Tibial nerve (tissue), 4 donors: ENCODE results near the gene SLC35A4. TPM values are rescaled to one million over a fixed set of nuclear protein-coding genes. Genes with fewer than 3 reads are reported as not detected.
A peak's percentile ranks its signal among the peaks of the same experiment; 100 is the strongest.
"Not testable (repeated sequence)": the region's sequence is repeated elsewhere in the genome, so short reads cannot be mapped to it uniquely, and the experiment has no call there.

Experiments used
- DNase-seq, 2 donors: peaks; one replicate each; pipeline ENCODE4 v3.0.0-alpha.2; 2019; ENCODE audit warnings: low spot score in 2 of 2
- H3K27ac ChIP-seq, 4 donors: fragments of 200-600 bp; sonication (generic) in 3 of 4; one replicate each; pipeline ENCODE4 v1.5.1; 2017 to 2019; ENCODE audit warnings: mild to moderate bottlenecking in 1 of 4
- H3K27me3 ChIP-seq, 2 donors: fragments of 200-600 bp; sonication (generic) in 1 of 2; one replicate each; pipeline versions ENCODE4 v1.5.1 to v1.6.0; 2017 to 2019
- H3K36me3 ChIP-seq, 3 donors: fragments of 200-600 bp; sonication (generic); one replicate each; pipeline ENCODE4 v1.5.1; 2018 to 2019
- H3K4me1 ChIP-seq, 4 donors: fragments of 200-600 bp; sonication (generic) in 3 of 4; one replicate each; pipeline ENCODE4 v1.5.1; 2017 to 2019
- H3K4me3 ChIP-seq, 4 donors: fragments of 200-600 bp; sonication (generic) in 3 of 4; one replicate each; pipeline ENCODE4 v1.5.1; 2017 to 2019; ENCODE audit warnings: mild to moderate bottlenecking in 1 of 4, moderate library complexity in 1 of 4
- H3K9me3 ChIP-seq, 4 donors: fragments of 200-600 bp; sonication (generic) in 3 of 4; one replicate each; pipeline ENCODE4 v1.5.1; 2017 to 2019
- EP300 ChIP-seq, 2 donors: sonication (generic); formaldehyde crosslinking; IDR thresholded peaks; one replicate each; pipeline ENCODE4 v1.6.1; 2017; ENCODE audit warnings: antibody characterized with exemption in 2 of 2, mild to moderate bottlenecking in 1 of 2
- POLR2A ChIP-seq, 2 donors: fragments of 450-650 bp; IDR thresholded peaks; one replicate each; pipeline ENCODE4 v1.6.1; 2017; ENCODE audit warnings: antibody characterized with exemption in 2 of 2, mild to moderate bottlenecking in 2 of 2, moderate library complexity in 2 of 2
- WGBS, 2 donors: methylation state at CpG; one replicate each; pipeline ENCODE4 v1.1.5; 2018; 5-methylcytosine and 5-hydroxymethylcytosine counted together
- total RNA-seq, 4 donors: library from RNA; depleted of rRNA; stranded (reverse); fragments of >200 nt; gene quantifications; one replicate each; pipeline ENCODE4 v1.1.0, GENCODE V29; 2016
- TF ChIP-seq, protein P1 (sequence below), 5 experiments: fragments of 200-600 bp in 3 of 5; fragments of 450-650 bp in 2 of 5; sonication (generic) in 3 of 5; IDR thresholded peaks; one replicate each; pipeline ENCODE4 v1.5.1; 2016 to 2019; ENCODE audit warnings: antibody characterized with exemption in 5 of 5, mild to moderate bottlenecking in 3 of 5, moderate library complexity in 2 of 5

SLC35A4 gene
- total RNA-seq, 4 donors from 2014 or later: 22.9 to 36.9 (median 26.8) TPM

DNA sequence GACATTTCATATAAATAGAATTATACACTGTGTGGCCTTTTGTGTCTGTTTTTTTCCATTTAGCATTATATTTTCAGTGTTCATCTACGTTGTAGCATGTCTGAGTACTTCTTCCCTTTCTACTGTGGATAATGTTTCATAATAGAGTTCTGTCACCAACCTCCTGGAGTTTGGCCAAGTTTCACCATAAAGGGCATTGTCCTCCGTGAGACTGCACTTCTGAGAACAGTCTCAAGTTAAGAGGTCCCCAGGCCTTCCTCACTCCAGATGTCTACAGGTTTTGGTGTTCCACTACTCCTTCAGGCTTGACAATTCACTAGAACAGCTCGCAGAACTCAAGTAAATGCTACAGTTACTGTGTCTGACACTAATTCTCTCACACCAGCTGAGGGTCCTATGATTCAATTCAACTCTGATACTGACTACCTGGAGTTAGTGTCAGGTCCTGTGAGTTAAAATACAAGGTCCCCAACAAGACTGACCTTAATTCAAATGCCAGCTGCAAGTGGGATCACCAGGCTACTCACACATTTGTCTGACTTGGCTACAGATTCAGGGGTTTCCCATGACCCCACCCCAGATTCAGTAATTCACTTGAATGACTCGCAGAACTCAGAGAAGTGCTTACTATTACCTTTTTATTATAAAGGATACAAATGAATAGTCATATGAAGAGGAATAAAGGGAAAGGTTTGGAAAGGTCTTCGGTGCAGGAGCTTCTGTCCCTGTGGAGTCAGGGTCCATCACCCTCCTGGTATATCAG, 31.1 kb downstream of the SLC35A4 start:
- DNase-seq: peak in 1 of 2 donors; percentile 71
- H3K36me3 ChIP-seq: no peaks in the 10 kb centered on the region
- 58 to 60% methylated on average over 5 of the region's 5 CpGs for WGBS, 2 donors
- TF ChIP-seq, protein P1, sequence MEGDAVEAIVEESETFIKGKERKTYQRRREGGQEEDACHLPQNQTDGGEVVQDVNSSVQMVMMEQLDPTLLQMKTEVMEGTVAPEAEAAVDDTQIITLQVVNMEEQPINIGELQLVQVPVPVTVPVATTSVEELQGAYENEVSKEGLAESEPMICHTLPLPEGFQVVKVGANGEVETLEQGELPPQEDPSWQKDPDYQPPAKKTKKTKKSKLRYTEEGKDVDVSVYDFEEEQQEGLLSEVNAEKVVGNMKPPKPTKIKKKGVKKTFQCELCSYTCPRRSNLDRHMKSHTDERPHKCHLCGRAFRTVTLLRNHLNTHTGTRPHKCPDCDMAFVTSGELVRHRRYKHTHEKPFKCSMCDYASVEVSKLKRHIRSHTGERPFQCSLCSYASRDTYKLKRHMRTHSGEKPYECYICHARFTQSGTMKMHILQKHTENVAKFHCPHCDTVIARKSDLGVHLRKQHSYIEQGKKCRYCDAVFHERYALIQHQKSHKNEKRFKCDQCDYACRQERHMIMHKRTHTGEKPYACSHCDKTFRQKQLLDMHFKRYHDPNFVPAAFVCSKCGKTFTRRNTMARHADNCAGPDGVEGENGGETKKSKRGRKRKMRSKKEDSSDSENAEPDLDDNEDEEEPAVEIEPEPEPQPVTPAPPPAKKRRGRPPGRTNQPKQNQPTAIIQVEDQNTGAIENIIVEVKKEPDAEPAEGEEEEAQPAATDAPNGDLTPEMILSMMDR (IDR thresholded peaks at IDR 0.05): no peak
- peak in 1 of 2 donors; percentile 65 for TF ChIP-seq EP300 (IDR thresholded peaks at IDR 0.05)
- no peak for TF ChIP-seq POLR2A (IDR thresholded peaks at IDR 0.05)
- H3K27me3 ChIP-seq: no peaks in the 10 kb centered on the region
- H3K9me3 ChIP-seq: no peaks in the 10 kb centered on the region
- peak overlapping the region in 2 of 4 donors; percentile 43 to 46 for H3K27ac ChIP-seq
- H3K4me1 ChIP-seq: peaks cover 0 to 19% (median 0%) of the 10 kb centered on the region in 4 donors
- no peak overlapping the region for H3K4me3 ChIP-seq

DNA sequence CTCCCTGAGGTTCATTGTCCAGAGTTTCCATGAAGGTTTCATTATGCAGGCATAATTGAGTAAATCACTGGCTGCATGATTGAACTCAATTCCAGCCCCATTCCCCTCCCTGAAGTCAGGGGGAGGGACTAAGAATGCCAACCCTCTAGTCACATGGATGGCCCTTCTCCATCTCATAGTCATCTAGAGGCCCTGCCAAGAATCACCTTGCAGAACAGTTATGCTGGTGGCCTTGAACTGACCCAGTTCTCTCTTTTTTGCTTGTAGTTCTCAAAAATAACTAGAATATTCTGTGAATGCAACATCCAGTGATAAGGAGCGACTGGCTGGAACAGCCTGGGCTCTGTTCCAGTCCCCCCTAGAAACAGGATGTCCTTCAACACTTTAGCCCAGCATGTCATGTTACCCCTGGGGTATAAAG, 31.7 kb downstream of the SLC35A4 start:
- 40 to 42% methylated on average over 1 of the region's 1 CpG for whole genome bisulfite sequencing, 2 donors
- TF ChIP-seq EP300 (IDR thresholded peaks at IDR 0.05) (no peak), POLR2A (IDR thresholded peaks at IDR 0.05) (no peak)
- TF ChIP-seq, protein P1 (IDR thresholded peaks at IDR 0.05): no peak

DNA sequence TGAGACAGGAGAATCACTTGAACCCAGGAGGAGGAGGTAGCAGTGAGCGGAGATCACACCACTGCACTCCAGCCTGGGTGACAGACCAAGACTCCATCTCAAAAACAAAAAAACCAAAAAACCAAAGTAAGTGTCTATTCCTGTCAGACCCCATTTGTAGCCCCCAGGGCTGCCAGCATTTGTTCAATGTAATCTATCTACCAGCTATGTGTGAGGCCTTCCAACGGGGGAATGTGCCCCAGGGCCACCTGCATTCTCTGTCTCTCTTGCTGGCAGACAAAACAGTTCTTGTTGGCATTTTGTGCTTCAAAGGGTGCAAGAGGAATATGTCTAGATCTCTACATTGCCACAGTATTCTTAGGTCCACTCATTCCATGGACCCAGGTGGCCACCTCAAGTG, 34.2 kb downstream of the SLC35A4 start:
- WGBS, 2 donors: 54 to 57% methylated on average over 2 of the region's 2 CpGs
- Histone ChIP-seq H3K4me1 (peaks cover 0 to 19% (median 0%) of the 10 kb centered on the region in 4 donors), H3K36me3 (no peaks in the 10 kb centered on the region), H3K4me3 (no peak overlapping the region), H3K9me3 (no peaks in the 10 kb centered on the region), H3K27me3 (no peaks in the 10 kb centered on the region), H3K27ac (no peak overlapping the region)
- DNase-seq: no peak
- TF ChIP-seq EP300 (IDR thresholded peaks at IDR 0.05): no peak
- TF ChIP-seq, protein P1 (IDR thresholded peaks at IDR 0.05): no peak
- no peak for TF ChIP-seq POLR2A (IDR thresholded peaks at IDR 0.05)

More for the DNA sequence above, 31.7 kb downstream of the SLC35A4 start:
- no peaks in the 10 kb centered on the region for H3K9me3 ChIP-seq
- no peak for DNase-seq
- peak overlapping the region in 2 of 4 donors; percentile 31 to 46 for H3K27ac ChIP-seq
- peaks cover 0 to 19% (median 0%) of the 10 kb centered on the region in 4 donors for H3K4me1 ChIP-seq
- no peaks in the 10 kb centered on the region for H3K36me3 ChIP-seq
- no peaks in the 10 kb centered on the region for H3K27me3 ChIP-seq
- peak overlapping the region in 1 of 4 donors; percentile 13 for H3K4me3 ChIP-seq

DNA sequence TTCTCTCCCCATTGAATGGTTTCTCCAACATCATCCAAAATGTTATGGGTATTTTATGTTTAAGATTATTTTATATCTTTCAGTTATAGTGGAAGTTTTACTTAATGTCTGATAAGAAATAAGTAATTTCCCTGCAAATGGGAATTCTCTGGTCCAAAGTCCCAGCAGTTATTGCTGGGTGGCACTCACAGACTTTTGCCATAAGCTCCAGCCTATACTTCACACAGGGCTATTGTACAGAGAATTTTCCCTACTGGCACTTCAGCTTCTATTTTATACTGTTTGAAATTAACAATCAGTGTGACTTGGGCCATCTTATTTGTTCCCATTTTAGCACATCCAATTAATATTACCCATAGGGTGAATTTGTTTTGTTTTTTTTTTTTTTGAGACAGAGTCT, 35.5 kb downstream of the SLC35A4 start:
- no peak for TF ChIP-seq POLR2A (IDR thresholded peaks at IDR 0.05)
- no peak for TF ChIP-seq EP300 (IDR thresholded peaks at IDR 0.05)
- Histone ChIP-seq H3K9me3 (no peaks in the 10 kb centered on the region), H3K4me1 (peaks cover 0 to 14% (median 0%) of the 10 kb centered on the region in 4 donors), H3K4me3 (no peak overlapping the region), H3K27ac (no peak overlapping the region), H3K36me3 (no peaks in the 10 kb centered on the region), H3K27me3 (no peaks in the 10 kb centered on the region)
- DNase-seq: no peak

DNA sequence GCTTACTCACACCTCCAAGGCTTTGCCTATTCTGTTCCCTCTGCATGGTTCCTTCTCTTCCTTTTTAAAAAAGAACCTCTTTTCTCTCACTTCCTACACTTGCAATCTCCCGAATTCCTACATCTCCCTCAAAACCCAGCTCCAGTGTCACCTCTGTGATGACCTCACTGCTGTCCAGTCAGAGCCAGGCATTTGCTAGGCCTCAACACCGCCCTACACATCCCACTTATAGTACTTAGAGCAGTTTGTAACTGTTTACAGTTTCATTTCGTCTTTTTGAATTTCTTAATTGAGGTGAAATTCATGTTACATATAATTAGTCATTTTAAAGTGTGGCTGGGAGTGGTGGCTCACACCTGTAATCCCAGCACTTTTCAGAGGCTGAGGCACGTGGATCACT, 37.5 kb downstream of the SLC35A4 start:
- H3K27me3 ChIP-seq: no peaks in the 10 kb centered on the region
- no peak for DNase-seq
- H3K4me3 ChIP-seq: no peak overlapping the region
- H3K27ac ChIP-seq: peak overlapping the region in 2 of 4 donors; percentile 6 to 40
- TF ChIP-seq EP300 (IDR thresholded peaks at IDR 0.05) (no peak), POLR2A (IDR thresholded peaks at IDR 0.05) (no peak)
- TF ChIP-seq, protein P1 (IDR thresholded peaks at IDR 0.05): no peak
- no peaks in the 10 kb centered on the region for H3K4me1 ChIP-seq
- H3K9me3 ChIP-seq: no peaks in the 10 kb centered on the region
- WGBS, 2 donors: 67 to 70% methylated on average over 4 of the region's 4 CpGs
- H3K36me3 ChIP-seq: no peaks in the 10 kb centered on the region

DNA sequence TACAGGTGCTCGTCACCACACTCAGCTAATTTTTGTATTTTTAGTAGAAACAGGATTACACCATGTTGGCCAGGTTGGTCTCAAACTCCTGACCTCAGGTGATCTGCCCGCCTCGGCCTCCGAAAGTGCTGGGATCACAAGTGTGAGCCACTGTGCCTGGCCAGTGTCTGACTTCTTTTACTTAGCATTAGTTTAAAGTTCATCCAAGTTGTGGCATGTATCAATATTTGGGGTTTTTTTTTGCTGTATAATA, 38.7 kb downstream of the SLC35A4 start:
- H3K36me3 ChIP-seq, H3K4me1 ChIP-seq, H3K9me3 ChIP-seq, DNase-seq, H3K27me3 ChIP-seq, H3K4me3 ChIP-seq, H3K27ac ChIP-seq: not testable (repeated sequence)
- 93 to 97% methylated on average over 4 of the region's 4 CpGs for WGBS, 2 donors
